OCI-LY1 (cell line): ENCODE results near the gene TGM6.

ENCODE experiments used
- CTCF ChIP-seq: fragments of 200-600 bp; sonication (generic), shearing (Covaris generic); IDR thresholded peaks from 2 replicates; pipeline ENCODE4 v1.5.1; 2017; ENCODE audit warnings: mild to moderate bottlenecking, antibody characterized with exemption, low read length, moderate library complexity, mixed read lengths
- EZH2 ChIP-seq: fragments of 200-600 bp; sonication (generic), shearing (Covaris generic); IDR thresholded peaks from 2 replicates; pipeline ENCODE4 v1.8.0; 2017; ENCODE audit warnings: borderline replicate concordance, mixed run types, mild to moderate bottlenecking, antibody characterized with exemption, low read length, moderate library complexity, mixed read lengths

GRCh38 chr20:2342243-2342642 lies 38.5 kb upstream of the TGM6 start:
- TF ChIP-seq CTCF (no peak), EZH2 (no peak)
